Stomach (tissue), 8 donors: ENCODE data around the gene SLC39A8. TPM values are rescaled to one million over a fixed set of nuclear protein-coding genes. Genes with fewer than 3 reads are reported as not detected.

Experiments
- polyA plus RNA-seq, 3 donors: library from polyadenylated mRNA; stranded (reverse); fragments of 200-250 nt; gene quantifications; one replicate each; pipeline ENCODE4 v1.2.3, GENCODE V29; 2013
- small RNA-seq, 4 donors: library from RNA; depleted of rRNA; stranded (forward); fragments of <200 nt; gene quantifications; one replicate each; pipeline ENCODE3, GENCODE V24; 2016
- total RNA-seq, 5 donors: library from RNA; depleted of rRNA; stranded (reverse); fragments of >200 nt; gene quantifications; one replicate each; pipeline versions ENCODE4 v1.1.0 to v1.2.3, GENCODE V29; 2014 to 2016
- donor health status: healthy with polysubstance abuse.
- donor health status: Bipolar disorder and iron deficiency.
- donor health status: healthy.

SLC39A8 gene
- total and polyA plus RNA-seq, 8 donors, result 1.8 to 24.6 (median 9.4) TPM

Small RNAs within 50 kb of the gene (small RNA-seq; reads per million reads assigned to genes)
- gene RN7SL728P, result 0 reads per million in 4 donors

Other genes starting within 250 kb of the SLC39A8 start
- 10 to 100 TPM in 4 of 5 donors, 1 to 10 TPM in 1; 9.6 to 36.5 (median 23.0) TPM for gene NFKB1, start 155.9 kb upstream of the SLC39A8 start, total RNA-seq
- gene NFKB1, start 155.9 kb upstream of the SLC39A8 start, polyA plus RNA-seq, result 10 to 100 TPM; 10.4 to 19.7 (median 15.3) TPM